Skin epidermis (tissue), 12 donors: ENCODE data around the gene SLC23A1.
A peak's percentile ranks its signal among the peaks of the same experiment; 100 is the strongest.

Experiments
- H3K27ac ChIP-seq, 21 experiments: fragments of 200-600 bp; sonication (generic) in 11 of 21; one replicate each; pipeline ENCODE4 v1.5.0; 2020; ENCODE audit warnings: mild to moderate bottlenecking in 3 of 21, inconsistent platforms in 2 of 21, moderate library complexity in 2 of 21
- H3K4me3 ChIP-seq, 7 experiments: fragments of 200-600 bp; sonication (generic) in 2 of 7; one replicate each; pipeline ENCODE4 v1.5.0; 2020; ENCODE audit warnings: inconsistent platforms in 2 of 7, mild to moderate bottlenecking in 2 of 7, moderate library complexity in 1 of 7

Gene SLC23A1

GRCh38 chr5:139383275-139383992 lies at the start of gene SLC23A1:
SLC23A1 (minus strand) TSS chr5:139383297; CDS start chr5:139383253, 44 bp downstream.
- H3K27ac ChIP-seq = peak within 1 kb of the TSS in 20 of 21 experiments; percentile 32 to 93 (median 84)

GRCh38 chr5:139431706-139432105 lies 48.6 kb upstream of the SLC23A1 start:
- Histone ChIP-seq H3K27ac (no peak overlapping the region), H3K4me3 (no peak overlapping the region)

More at GRCh38 chr5:139383275-139383992, at the start of gene SLC23A1:
- H3K4me3 ChIP-seq = no peak within 1 kb of the TSS

- Histone ChIP-seq H3K27ac (no peak overlapping the region), H3K4me3 (no peak overlapping the region)
These were observed 46.9 kb upstream of the SLC23A1 start for GRCh38 chr5:139430015-139430414.

- peak overlapping the region in 2 of 21 experiments; percentile 5 to 33 for H3K27ac ChIP-seq
- no peak overlapping the region for H3K4me3 ChIP-seq
These were observed 43.2 kb upstream of the SLC23A1 start for GRCh38 chr5:139426203-139426885.

GRCh38 chr5:139425497-139425896 lies 42.4 kb upstream of the SLC23A1 start:
- no peak overlapping the region for H3K27ac ChIP-seq
- H3K4me3 ChIP-seq = no peak overlapping the region

- H3K27ac ChIP-seq = no peak overlapping the region
- no peak overlapping the region for H3K4me3 ChIP-seq
These were observed 39.3 kb upstream of the SLC23A1 start for GRCh38 chr5:139422307-139422893.

- Histone ChIP-seq H3K4me3 (no peak overlapping the region), H3K27ac (peak overlapping the region in 1 of 21 experiments; percentile 0)
These were observed 36.4 kb upstream of the SLC23A1 start for GRCh38 chr5:139419226-139420192.

- H3K27ac ChIP-seq = peak overlapping the region in 1 of 21 experiments; percentile 0
- H3K4me3 ChIP-seq = no peak overlapping the region
These were observed 35.7 kb upstream of the SLC23A1 start for GRCh38 chr5:139418793-139419192.

GRCh38 chr5:139417214-139417613 lies 34.1 kb upstream of the SLC23A1 start:
- H3K27ac ChIP-seq = no peak overlapping the region
- H3K4me3 ChIP-seq = no peak overlapping the region

- no peak overlapping the region for H3K4me3 ChIP-seq
- H3K27ac ChIP-seq = peak overlapping the region in 16 of 21 experiments; percentile 7 to 83 (median 72)
These were observed 33.6 kb upstream of the SLC23A1 start for GRCh38 chr5:139416651-139417050.

GRCh38 chr5:139415869-139416268 lies 32.8 kb upstream of the SLC23A1 start:
- Histone ChIP-seq H3K27ac (peak overlapping the region in 19 of 21 experiments; percentile 14 to 83 (median 62)), H3K4me3 (no peak overlapping the region)

GRCh38 chr5:139415221-139415861 lies 32.2 kb upstream of the SLC23A1 start:
- H3K27ac ChIP-seq = peak overlapping the region in 19 of 21 experiments; percentile 14 to 83 (median 62)
- no peak overlapping the region for H3K4me3 ChIP-seq

GRCh38 chr5:139414581-139415130 lies 31.6 kb upstream of the SLC23A1 start:
- Histone ChIP-seq H3K4me3 (no peak overlapping the region), H3K27ac (peak overlapping the region in 17 of 21 experiments; percentile 14 to 83 (median 72))

GRCh38 chr5:139413963-139414362 lies 30.9 kb upstream of the SLC23A1 start:
- peak overlapping the region in 12 of 21 experiments; percentile 14 to 83 (median 66) for H3K27ac ChIP-seq
- no peak overlapping the region for H3K4me3 ChIP-seq

- H3K4me3 ChIP-seq = no peak overlapping the region
- H3K27ac ChIP-seq = peak overlapping the region in 3 of 21 experiments; percentile 25 to 74 (median 60)
These were observed 30.1 kb upstream of the SLC23A1 start for GRCh38 chr5:139413153-139413552.

- H3K4me3 ChIP-seq = no peak overlapping the region
- H3K27ac ChIP-seq = peak overlapping the region in 10 of 21 experiments; percentile 3 to 74 (median 44)
These were observed 28.1 kb upstream of the SLC23A1 start for GRCh38 chr5:139410993-139411828.

- Histone ChIP-seq H3K27ac (peak overlapping the region in 8 of 21 experiments; percentile 3 to 74 (median 44)), H3K4me3 (no peak overlapping the region)
These were observed 27.3 kb upstream of the SLC23A1 start for GRCh38 chr5:139410121-139410992.
